ENCODE measurements around the gene CACNA1B. TPM values are rescaled to one million over a fixed set of nuclear protein-coding genes. Genes with fewer than 3 reads are reported as not detected.

The CACNA1B gene
- total and polyA plus RNA-seq, 2 of the 13 experiments (the other 11 are each of a cell fraction or from before 2014, with no cell fraction given) = under 0.01 to 0.04 TPM

DNA sequence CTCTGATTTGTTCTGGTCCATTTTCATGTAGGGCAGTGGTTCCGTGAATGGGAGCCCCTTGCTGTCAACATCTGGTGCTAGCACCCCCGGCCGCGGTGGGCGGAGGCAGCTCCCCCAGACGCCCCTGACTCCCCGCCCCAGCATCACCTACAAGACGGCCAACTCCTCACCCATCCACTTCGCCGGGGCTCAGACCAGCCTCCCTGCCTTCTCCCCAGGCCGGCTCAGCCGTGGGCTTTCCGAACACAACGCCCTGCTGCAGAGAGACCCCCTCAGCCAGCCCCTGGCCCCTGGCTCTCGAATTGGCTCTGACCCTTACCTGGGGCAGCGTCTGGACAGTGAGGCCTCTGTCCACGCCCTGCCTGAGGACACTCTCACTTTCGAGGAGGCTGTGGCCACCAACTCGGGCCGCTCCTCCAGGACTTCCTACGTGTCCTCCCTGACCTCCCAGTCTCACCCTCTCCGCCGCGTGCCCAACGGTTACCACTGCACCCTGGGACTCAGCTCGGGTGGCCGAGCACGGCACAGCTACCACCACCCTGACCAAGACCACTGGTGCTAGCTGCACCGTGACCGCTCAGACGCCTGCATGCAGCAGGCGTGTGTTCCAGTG is 244.0 kb downstream of the CACNA1B start (continued):
- TF ChIP-seq, protein P1, sequence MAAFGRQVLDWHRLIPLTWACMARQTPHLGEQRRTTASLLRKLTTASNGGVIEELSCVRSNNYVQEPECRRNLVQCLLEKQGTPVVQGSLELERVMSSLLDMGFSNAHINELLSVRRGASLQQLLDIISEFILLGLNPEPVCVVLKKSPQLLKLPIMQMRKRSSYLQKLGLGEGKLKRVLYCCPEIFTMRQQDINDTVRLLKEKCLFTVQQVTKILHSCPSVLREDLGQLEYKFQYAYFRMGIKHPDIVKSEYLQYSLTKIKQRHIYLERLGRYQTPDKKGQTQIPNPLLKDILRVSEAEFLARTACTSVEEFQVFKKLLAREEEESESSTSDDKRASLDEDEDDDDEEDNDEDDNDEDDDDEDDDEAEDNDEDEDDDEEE (CRISPR knock-in tag; IDR thresholded peaks at IDR 0.05) = no peak
- no peak for TF ChIP-seq GATAD2A (CRISPR knock-in tag; IDR thresholded peaks at IDR 0.05)
- TF ChIP-seq, protein P2, sequence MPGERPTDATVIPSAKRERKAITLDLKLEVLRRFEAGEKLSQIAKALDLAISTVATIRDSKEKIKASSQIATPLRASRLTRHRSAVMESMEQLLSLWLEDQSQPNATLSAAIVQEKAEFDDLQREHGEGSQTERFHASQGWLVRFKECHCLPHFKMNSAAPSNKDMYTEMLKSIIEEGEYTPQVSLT (CRISPR knock-in tag; IDR thresholded peaks at IDR 0.05; ENCODE audit: borderline replicate concordance, low read depth) = no peak

DNA sequence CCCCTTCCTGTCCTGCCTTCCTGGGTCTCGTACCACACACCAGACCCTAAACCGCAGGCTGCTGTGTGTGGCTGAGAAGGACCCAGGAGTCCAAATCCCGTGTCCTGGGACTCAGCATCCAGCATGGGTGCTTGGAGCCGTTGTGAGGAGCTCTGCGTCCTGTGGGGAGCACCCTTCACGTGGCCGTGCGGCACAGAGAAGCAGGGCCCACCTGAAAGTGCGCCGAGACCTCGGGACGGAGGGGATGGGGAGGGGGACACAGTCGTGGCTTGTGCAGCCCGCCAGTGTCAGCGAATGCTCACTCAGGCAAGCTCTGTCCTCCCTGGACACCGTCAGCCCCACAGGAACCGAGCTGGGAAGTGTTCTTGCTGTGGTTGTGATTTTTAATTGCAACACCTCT is 244.6 kb downstream of the CACNA1B start:
- no peak for ATAC-seq
- no peak for FAIRE-seq
- BruUV-seq (replicated peaks) = no TSS peak
- no peaks in the 10 kb centered on the region for H3K4me1 ChIP-seq (ENCODE audit: insufficient read depth, low read length)
- intact Hi-C loops (cut with micrococcal nuclease; ENCODE audit: unreplicated experiment) = no loop called here
- no peak overlapping the region for H3K27ac ChIP-seq (ENCODE audit: extremely low read length, insufficient read depth, low read length)
- no peak for DNase-seq (ENCODE audit: low spot score)
- no peaks in the 10 kb centered on the region for H4K20me1 ChIP-seq (ENCODE audit: insufficient read depth, low read length)
- CTCF ChIA-PET (ENCODE audit: low intra/inter-chr PET ratio, low total read pairs) = no interaction called here
- no peak overlapping the region for H3K9ac ChIP-seq (ENCODE audit: insufficient read depth, low read depth, low read length)
- no peak overlapping the region for H3K4me3 ChIP-seq (replicated peaks in 1 of 3; ENCODE audit: insufficient read depth in 1 of 3, low read depth in 2 of 3, low read length in 3 of 3)
- no peaks in the 10 kb centered on the region for H3K36me3 ChIP-seq (replicated peaks in 1 of 2; ENCODE audit: control insufficient read depth in 1 of 2, insufficient read depth in 2 of 2, low read length in 2 of 2)
- peaks cover 3 to 42% of the 10 kb centered on the region in 2 experiments; a peak in 3 of 5 replicates for H3K27me3 ChIP-seq (ENCODE audit: control insufficient read depth in 1 of 2, insufficient read depth in 2 of 2, low read length in 2 of 2)
- no peaks in the 10 kb centered on the region for H3K79me2 ChIP-seq (ENCODE audit: insufficient read depth, low read length)
- POLR2A ChIA-PET = no interaction called here
- H3K9me3 ChIP-seq (ENCODE audit: low read length) = no peaks in the 10 kb centered on the region; the same call in 1 of the 2 replicates
- in situ Hi-C loops (cut with HindIII; ENCODE audit: extremely low pct_ligation_motif_present, low pct_unique_long_range_greater_than_20kb) = no loop called here
- H3K4me2 ChIP-seq (ENCODE audit: low read depth, low read length) = no peak overlapping the region
- H2AFZ ChIP-seq (ENCODE audit: low read length) = no peak overlapping the region
- WGBS (ENCODE audit: low lambda C conversion rate) = 31% methylated on average over 16 of the region's 17 CpGs
- TF ChIP-seq, protein P3, sequence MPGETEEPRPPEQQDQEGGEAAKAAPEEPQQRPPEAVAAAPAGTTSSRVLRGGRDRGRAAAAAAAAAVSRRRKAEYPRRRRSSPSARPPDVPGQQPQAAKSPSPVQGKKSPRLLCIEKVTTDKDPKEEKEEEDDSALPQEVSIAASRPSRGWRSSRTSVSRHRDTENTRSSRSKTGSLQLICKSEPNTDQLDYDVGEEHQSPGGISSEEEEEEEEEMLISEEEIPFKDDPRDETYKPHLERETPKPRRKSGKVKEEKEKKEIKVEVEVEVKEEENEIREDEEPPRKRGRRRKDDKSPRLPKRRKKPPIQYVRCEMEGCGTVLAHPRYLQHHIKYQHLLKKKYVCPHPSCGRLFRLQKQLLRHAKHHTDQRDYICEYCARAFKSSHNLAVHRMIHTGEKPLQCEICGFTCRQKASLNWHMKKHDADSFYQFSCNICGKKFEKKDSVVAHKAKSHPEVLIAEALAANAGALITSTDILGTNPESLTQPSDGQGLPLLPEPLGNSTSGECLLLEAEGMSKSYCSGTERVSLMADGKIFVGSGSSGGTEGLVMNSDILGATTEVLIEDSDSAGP (CRISPR knock-in tag; IDR thresholded peaks at IDR 0.05; ENCODE audit: borderline replicate concordance) = no peak
- TF ChIP-seq MEIS2 (CRISPR knock-in tag; IDR thresholded peaks at IDR 0.05) (no peak), ZNF782 (CRISPR knock-in tag; IDR thresholded peaks at IDR 0.05; ENCODE audit: borderline replicate concordance) (no peak), ZNF709 (CRISPR knock-in tag; IDR thresholded peaks at IDR 0.05) (no peak), PHF5A (CRISPR knock-in tag; IDR thresholded peaks at IDR 0.05; ENCODE audit: low read depth, unreplicated experiment) (no peak), SRY (CRISPR knock-in tag; IDR thresholded peaks at IDR 0.05) (no peak), NCOA2 (CRISPR knock-in tag; IDR thresholded peaks at IDR 0.05) (no peak), ZNF720 (CRISPR knock-in tag; IDR thresholded peaks at IDR 0.05) (no peak), HNRNPUL1 (IDR thresholded peaks at IDR 0.05; ENCODE audit: low read depth, low read length) (no peak), DNMT1 (CRISPR knock-in tag; IDR thresholded peaks at IDR 0.05) (no peak)
- TF ChIP-seq, protein P4, sequence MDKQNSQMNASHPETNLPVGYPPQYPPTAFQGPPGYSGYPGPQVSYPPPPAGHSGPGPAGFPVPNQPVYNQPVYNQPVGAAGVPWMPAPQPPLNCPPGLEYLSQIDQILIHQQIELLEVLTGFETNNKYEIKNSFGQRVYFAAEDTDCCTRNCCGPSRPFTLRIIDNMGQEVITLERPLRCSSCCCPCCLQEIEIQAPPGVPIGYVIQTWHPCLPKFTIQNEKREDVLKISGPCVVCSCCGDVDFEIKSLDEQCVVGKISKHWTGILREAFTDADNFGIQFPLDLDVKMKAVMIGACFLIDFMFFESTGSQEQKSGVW (CRISPR knock-in tag; IDR thresholded peaks at IDR 0.05; ENCODE audit: borderline replicate concordance) = no peak
- TF ChIP-seq, protein P1 (CRISPR knock-in tag; IDR thresholded peaks at IDR 0.05) = no peak

Measured in HepG2 (cell line).